ENCODE data around the gene TNFSF9.
"Not testable (repeated sequence)": the region's sequence is repeated elsewhere in the genome, so short reads cannot be mapped to it uniquely, and the experiment has no call there.

Gene TNFSF9

GRCh38 chr19:6532244-6532999 lies 1.6 kb downstream of the TNFSF9 start:
- DNase-seq (ENCODE audit: low spot score): no peak

GRCh38 chr19:6533000-6533328 lies 2.1 kb downstream of the TNFSF9 start:
- DNase-seq (ENCODE audit: low spot score): no peak

GRCh38 chr19:6533746-6534418 lies 3.1 kb downstream of the TNFSF9 start:
- no peak for DNase-seq (ENCODE audit: low spot score)

GRCh38 chr19:6534451-6535093 lies 3.7 kb downstream of the TNFSF9 start:
- no peak for DNase-seq (ENCODE audit: low spot score)

GRCh38 chr19:6535558-6536137 lies 4.8 kb downstream of the TNFSF9 start:
- no peak for DNase-seq (ENCODE audit: low spot score)

- no peak for DNase-seq (ENCODE audit: low spot score)
Observed at GRCh38 chr19:6539514-6539913, 8.7 kb downstream of the TNFSF9 start.

- no peak for DNase-seq (ENCODE audit: low spot score)
Observed at GRCh38 chr19:6540918-6541689, 10.3 kb downstream of the TNFSF9 start.

- DNase-seq (ENCODE audit: low spot score): no peak
Observed at GRCh38 chr19:6543866-6544347, 13.1 kb downstream of the TNFSF9 start.

GRCh38 chr19:6550679-6551078 lies 19.9 kb downstream of the TNFSF9 start:
- DNase-seq (ENCODE audit: low spot score): not testable (repeated sequence)

GRCh38 chr19:6551091-6551490 lies 20.3 kb downstream of the TNFSF9 start:
- DNase-seq (ENCODE audit: low spot score): no peak

- DNase-seq (ENCODE audit: low spot score): no peak
Observed at GRCh38 chr19:6551607-6552450, 21.0 kb downstream of the TNFSF9 start.

GRCh38 chr19:6556043-6556449 lies 25.2 kb downstream of the TNFSF9 start:
- DNase-seq (ENCODE audit: low spot score): no peak

- DNase-seq (ENCODE audit: low spot score): no peak
Observed at GRCh38 chr19:6556480-6557195, 25.8 kb downstream of the TNFSF9 start.

- not testable (repeated sequence) for DNase-seq (ENCODE audit: low spot score)
Observed at GRCh38 chr19:6562437-6562836, 31.6 kb downstream of the TNFSF9 start.

GRCh38 chr19:6564393-6564792 lies 33.6 kb downstream of the TNFSF9 start:
- no peak for DNase-seq (ENCODE audit: low spot score)

- DNase-seq (ENCODE audit: low spot score): not testable (repeated sequence)
Observed at GRCh38 chr19:6566727-6567126, 35.9 kb downstream of the TNFSF9 start.

- DNase-seq (ENCODE audit: low spot score): no peak
Observed at GRCh38 chr19:6568010-6568526, 37.2 kb downstream of the TNFSF9 start.

GRCh38 chr19:6568816-6569215 lies 38.0 kb downstream of the TNFSF9 start:
- no peak for DNase-seq (ENCODE audit: low spot score)

- DNase-seq (ENCODE audit: low spot score): no peak
Observed at GRCh38 chr19:6570764-6571163, 39.9 kb downstream of the TNFSF9 start.

- DNase-seq (ENCODE audit: low spot score): no peak
Observed at GRCh38 chr19:6571167-6571566, 40.3 kb downstream of the TNFSF9 start.

Data from putamen (tissue), 1 donor.